NB4 (cell line): ENCODE results near the gene RNF217.

Experiments
- MYC ChIP-seq: IDR thresholded peaks from 2 replicates; pipeline ENCODE4 v1.6.1; 2011; ENCODE audit warnings: low read depth, low read length
- POLR2A ChIP-seq: IDR thresholded peaks from 2 replicates; pipeline ENCODE4 v1.6.1; 2011; ENCODE audit warnings: mild to moderate bottlenecking; ENCODE audit not compliant: insufficient read length; ENCODE audit errors: extremely low read depth

GRCh38 chr6:124993327-124993726 is 31.1 kb downstream of the RNF217 start:
- TF ChIP-seq MYC (no peak), POLR2A (no peak)
